ENCODE measurements around the gene GDI1. TPM values are rescaled to one million over a fixed set of nuclear protein-coding genes. Genes with fewer than 3 reads are reported as not detected.

GDI1 gene
- total RNA-seq, 4 donors from 2014 or later: 64.9 to 115 (median 73.6) TPM

DNA sequence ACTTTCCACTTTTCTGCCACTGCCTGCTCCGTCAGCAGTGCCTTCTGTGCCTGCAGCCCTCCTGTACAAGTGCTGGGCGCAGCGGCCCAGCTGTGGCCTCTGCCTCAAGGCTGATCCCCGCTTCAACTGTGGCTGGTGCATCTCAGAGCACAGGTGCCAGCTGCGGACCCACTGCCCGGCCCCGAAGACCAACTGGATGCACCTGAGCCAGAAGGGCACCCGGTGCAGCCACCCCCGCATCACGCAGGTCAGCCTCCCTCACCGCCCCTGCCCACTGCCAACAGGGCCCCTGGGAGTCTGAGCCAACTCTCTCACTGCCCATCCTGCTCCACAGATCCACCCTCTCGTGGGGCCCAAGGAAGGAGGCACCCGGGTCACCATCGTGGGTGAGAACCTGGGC, 28.6 kb downstream of the GDI1 start:
- no peak for DNase-seq (ENCODE audit: low spot score in 2 of 2)
- no peak for TF ChIP-seq POLR2A (IDR thresholded peaks at IDR 0.05)
- TF ChIP-seq, protein P1, sequence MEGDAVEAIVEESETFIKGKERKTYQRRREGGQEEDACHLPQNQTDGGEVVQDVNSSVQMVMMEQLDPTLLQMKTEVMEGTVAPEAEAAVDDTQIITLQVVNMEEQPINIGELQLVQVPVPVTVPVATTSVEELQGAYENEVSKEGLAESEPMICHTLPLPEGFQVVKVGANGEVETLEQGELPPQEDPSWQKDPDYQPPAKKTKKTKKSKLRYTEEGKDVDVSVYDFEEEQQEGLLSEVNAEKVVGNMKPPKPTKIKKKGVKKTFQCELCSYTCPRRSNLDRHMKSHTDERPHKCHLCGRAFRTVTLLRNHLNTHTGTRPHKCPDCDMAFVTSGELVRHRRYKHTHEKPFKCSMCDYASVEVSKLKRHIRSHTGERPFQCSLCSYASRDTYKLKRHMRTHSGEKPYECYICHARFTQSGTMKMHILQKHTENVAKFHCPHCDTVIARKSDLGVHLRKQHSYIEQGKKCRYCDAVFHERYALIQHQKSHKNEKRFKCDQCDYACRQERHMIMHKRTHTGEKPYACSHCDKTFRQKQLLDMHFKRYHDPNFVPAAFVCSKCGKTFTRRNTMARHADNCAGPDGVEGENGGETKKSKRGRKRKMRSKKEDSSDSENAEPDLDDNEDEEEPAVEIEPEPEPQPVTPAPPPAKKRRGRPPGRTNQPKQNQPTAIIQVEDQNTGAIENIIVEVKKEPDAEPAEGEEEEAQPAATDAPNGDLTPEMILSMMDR (IDR thresholded peaks at IDR 0.05): no peak
- no peak for TF ChIP-seq POLR2AphosphoS5 (IDR thresholded peaks at IDR 0.05)
- TF ChIP-seq EP300 (IDR thresholded peaks at IDR 0.05): no peak
- 100% methylated on average over 4 of the region's 14 CpGs for WGBS
- Histone ChIP-seq H3K27me3 (no peaks in the 10 kb centered on the region), H3K4me1 (peaks cover 3% of the 10 kb centered on the region), H3K27ac (no peak overlapping the region), H3K36me3 (peaks cover 84% of the 10 kb centered on the region), H3K9me3 (no peaks in the 10 kb centered on the region), H3K4me3 (no peak overlapping the region)

DNA sequence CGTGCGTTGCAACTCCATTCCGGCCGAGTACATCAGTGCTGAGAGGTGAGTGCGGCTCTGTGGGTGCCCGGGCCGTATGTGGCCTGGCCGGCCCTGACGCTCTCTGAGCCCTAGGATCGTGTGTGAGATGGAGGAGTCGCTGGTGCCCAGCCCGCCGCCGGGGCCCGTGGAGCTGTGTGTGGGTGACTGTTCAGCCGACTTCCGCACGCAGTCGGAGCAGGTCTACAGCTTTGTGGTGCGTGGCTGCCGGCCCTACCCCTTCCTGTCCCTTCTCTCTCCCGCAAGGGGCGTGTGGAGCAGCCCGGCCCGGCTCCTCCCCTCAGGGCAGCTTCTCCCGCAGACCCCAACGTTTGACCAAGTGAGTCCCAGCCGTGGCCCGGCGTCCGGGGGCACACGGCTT, 29.1 kb downstream of the GDI1 start:
- DNase-seq (ENCODE audit: low spot score in 2 of 2): no peak
- no peak overlapping the region for H3K27ac ChIP-seq
- no peaks in the 10 kb centered on the region for H3K27me3 ChIP-seq
- H3K9me3 ChIP-seq: no peaks in the 10 kb centered on the region
- TF ChIP-seq EP300 (IDR thresholded peaks at IDR 0.05) (no peak), POLR2AphosphoS5 (IDR thresholded peaks at IDR 0.05) (no peak), POLR2A (IDR thresholded peaks at IDR 0.05) (no peak)
- TF ChIP-seq, protein P1 (IDR thresholded peaks at IDR 0.05): no peak
- H3K4me1 ChIP-seq: no peaks in the 10 kb centered on the region
- H3K4me3 ChIP-seq: no peak overlapping the region
- WGBS: no CpG with 5 or more reads among the region's 32 CpGs
- H3K36me3 ChIP-seq: peaks cover 87% of the 10 kb centered on the region

DNA sequence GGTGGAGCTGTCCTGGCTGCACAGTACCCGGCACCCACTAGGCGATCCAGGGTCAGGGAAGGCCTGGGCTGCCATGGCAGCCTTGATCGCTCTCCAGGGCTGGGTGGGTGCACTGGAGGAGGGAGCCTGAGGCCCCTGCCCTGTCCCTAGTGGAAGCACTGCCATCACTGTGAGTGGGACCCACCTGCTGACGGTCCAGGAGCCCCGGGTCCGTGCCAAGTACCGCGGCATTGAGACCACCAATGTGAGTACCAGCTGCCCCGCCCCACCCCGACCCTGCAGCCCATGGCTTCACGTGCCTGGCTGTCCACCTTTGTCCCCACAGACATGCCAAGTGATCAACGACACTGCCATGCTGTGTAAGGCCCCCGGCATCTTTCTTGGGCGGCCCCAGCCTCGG, 30.0 kb downstream of the GDI1 start:
- peaks cover 91% of the 10 kb centered on the region for H3K36me3 ChIP-seq
- no peak overlapping the region for H3K27ac ChIP-seq
- no peak for DNase-seq (ENCODE audit: low spot score in 2 of 2)
- H3K27me3 ChIP-seq: no peaks in the 10 kb centered on the region
- H3K4me1 ChIP-seq: no peaks in the 10 kb centered on the region
- no peak overlapping the region for H3K4me3 ChIP-seq
- TF ChIP-seq POLR2AphosphoS5 (IDR thresholded peaks at IDR 0.05): no peak
- TF ChIP-seq POLR2A (IDR thresholded peaks at IDR 0.05): no peak
- no peaks in the 10 kb centered on the region for H3K9me3 ChIP-seq
- 97% methylated on average over 5 of the region's 15 CpGs for WGBS

DNA sequence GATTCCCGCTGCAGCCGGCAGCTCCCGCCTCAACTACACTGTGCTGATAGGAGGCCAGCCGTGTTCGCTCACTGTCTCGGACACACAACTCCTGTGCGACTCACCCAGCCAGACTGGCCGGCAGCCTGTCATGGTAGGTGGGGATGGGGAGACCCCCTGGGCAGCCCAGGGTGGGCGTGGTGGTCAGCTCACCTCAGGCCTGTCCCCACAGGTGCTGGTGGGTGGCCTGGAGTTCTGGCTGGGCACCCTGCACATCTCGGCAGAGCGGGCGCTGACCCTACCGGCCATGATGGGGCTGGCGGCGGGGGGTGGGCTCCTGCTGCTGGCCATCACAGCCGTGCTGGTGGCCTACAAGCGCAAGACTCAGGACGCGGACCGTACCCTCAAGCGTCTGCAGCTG, 30.6 kb downstream of the GDI1 start:
- DNase-seq (ENCODE audit: low spot score in 2 of 2): no peak
- WGBS: 95% methylated on average over 7 of the region's 21 CpGs
- Histone ChIP-seq H3K4me1 (no peaks in the 10 kb centered on the region), H3K9me3 (no peaks in the 10 kb centered on the region), H3K27me3 (no peaks in the 10 kb centered on the region), H3K36me3 (peaks cover 84% of the 10 kb centered on the region), H3K4me3 (no peak overlapping the region), H3K27ac (no peak overlapping the region)
- TF ChIP-seq POLR2AphosphoS5 (IDR thresholded peaks at IDR 0.05): no peak
- TF ChIP-seq, protein P1 (IDR thresholded peaks at IDR 0.05): no peak
- no peak for TF ChIP-seq POLR2A (IDR thresholded peaks at IDR 0.05)
- no peak for TF ChIP-seq EP300 (IDR thresholded peaks at IDR 0.05)

DNA sequence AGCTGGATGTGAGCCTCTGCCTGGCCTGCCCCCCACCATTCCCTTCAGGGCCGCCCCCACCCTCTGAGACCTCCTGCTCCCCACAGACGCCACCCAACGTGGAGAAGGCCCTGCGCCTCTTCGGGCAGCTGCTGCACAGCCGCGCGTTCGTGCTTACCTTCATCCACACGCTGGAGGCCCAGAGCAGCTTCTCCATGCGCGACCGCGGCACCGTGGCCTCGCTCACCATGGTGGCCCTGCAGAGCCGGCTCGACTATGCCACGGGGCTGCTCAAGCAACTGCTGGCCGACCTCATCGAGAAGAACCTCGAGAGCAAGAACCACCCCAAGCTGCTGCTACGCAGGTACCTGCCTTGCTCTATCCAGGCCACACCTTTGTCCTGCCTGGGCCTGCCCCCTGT, 31.3 kb downstream of the GDI1 start:
- Histone ChIP-seq H3K9me3 (no peaks in the 10 kb centered on the region), H3K4me3 (no peak overlapping the region), H3K4me1 (no peaks in the 10 kb centered on the region), H3K27ac (no peak overlapping the region), H3K36me3 (peaks cover 82% of the 10 kb centered on the region), H3K27me3 (no peaks in the 10 kb centered on the region)
- DNase-seq (ENCODE audit: low spot score in 2 of 2): no peak
- TF ChIP-seq POLR2A (IDR thresholded peaks at IDR 0.05): no peak
- no peak for TF ChIP-seq POLR2AphosphoS5 (IDR thresholded peaks at IDR 0.05)
- TF ChIP-seq, protein P1 (IDR thresholded peaks at IDR 0.05): no peak
- no peak for TF ChIP-seq EP300 (IDR thresholded peaks at IDR 0.05)
- 93% methylated on average over 3 of the region's 23 CpGs for WGBS

DNA sequence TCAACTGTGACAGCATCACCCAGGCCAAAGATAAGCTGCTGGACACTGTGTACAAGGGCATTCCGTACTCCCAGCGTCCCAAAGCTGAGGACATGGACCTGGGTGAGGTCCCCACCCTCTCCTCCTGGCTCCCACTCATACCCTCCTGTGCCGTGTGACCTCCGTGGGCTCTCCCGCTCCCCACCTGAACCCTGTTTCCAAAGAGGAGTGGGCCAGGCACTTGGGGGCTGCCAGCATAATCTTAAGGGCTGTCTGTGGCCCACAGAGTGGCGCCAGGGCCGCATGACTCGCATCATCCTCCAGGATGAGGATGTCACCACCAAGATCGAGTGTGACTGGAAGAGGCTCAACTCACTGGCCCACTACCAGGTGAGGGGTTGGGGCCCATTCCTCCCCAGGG, 32.2 kb downstream of the GDI1 start:
- WGBS: no CpG with 5 or more reads among the region's 9 CpGs
- H3K4me3 ChIP-seq: no peak overlapping the region
- H3K4me1 ChIP-seq: no peaks in the 10 kb centered on the region
- no peak for DNase-seq (ENCODE audit: low spot score in 2 of 2)
- TF ChIP-seq POLR2AphosphoS5 (IDR thresholded peaks at IDR 0.05) (no peak), EP300 (IDR thresholded peaks at IDR 0.05) (no peak), POLR2A (IDR thresholded peaks at IDR 0.05) (no peak)
- TF ChIP-seq, protein P1 (IDR thresholded peaks at IDR 0.05): no peak
- H3K36me3 ChIP-seq: peaks cover 75% of the 10 kb centered on the region
- H3K9me3 ChIP-seq: no peaks in the 10 kb centered on the region
- H3K27me3 ChIP-seq: no peaks in the 10 kb centered on the region
- H3K27ac ChIP-seq: no peak overlapping the region
